Amniotic epithelial cell (primary cell): ENCODE results near the gene MAP1LC3B.
"Not testable (repeated sequence)": the region's sequence is repeated elsewhere in the genome, so short reads cannot be mapped to it uniquely, and the experiment has no call there.

ENCODE experiments used
- DNase-seq: peaks from one replicate; pipeline ENCODE4 v3.0.0-alpha.2; 2010; ENCODE audit warnings: low read depth

MAP1LC3B gene

DNA sequence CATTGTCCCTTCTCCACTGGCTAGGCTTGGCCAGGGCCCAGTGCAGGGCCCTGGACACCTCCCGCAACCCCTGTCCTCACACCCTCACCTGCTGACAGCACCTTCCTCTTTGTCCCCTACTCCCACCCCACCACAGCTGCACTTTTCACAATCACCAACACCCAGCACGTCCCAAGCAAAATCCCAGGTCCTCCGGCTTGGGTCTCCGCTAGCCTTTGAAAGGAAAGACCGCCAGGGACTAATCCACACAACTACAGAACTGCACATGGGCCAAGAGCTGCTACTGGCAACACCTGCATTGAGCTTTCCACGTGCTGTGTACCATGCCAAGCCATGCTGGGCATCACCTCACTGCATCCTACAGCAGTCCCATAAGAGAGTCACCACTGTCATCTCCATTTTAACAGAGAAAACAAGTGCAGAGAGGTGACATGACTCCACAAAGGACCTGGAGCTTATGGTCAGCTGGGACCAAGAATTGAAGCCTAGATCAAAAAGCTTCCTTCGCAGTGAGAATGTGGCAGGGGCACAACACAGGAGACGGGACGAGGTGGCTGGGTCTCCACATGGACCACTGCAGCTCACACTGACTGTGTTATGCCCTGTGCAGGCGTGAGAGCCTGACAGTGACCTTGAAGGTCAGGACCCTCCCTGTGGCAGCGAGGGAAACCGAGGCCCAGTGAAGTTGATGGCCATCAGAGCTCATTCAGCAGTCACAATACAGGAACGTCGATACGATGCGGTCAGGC, 31.1 kb upstream of the MAP1LC3B start:
- DNase-seq, result no peak

- DNase-seq, result no peak
These were observed 30.1 kb upstream of the MAP1LC3B start for GRCh38 chr16:87361916-87362619.

GRCh38 chr16:87362828-87363559, 29.1 kb upstream of the MAP1LC3B start:
- not testable (repeated sequence) for DNase-seq

- DNase-seq, result peak; percentile 84
These were observed 28.2 kb upstream of the MAP1LC3B start for GRCh38 chr16:87363771-87364455.

DNA sequence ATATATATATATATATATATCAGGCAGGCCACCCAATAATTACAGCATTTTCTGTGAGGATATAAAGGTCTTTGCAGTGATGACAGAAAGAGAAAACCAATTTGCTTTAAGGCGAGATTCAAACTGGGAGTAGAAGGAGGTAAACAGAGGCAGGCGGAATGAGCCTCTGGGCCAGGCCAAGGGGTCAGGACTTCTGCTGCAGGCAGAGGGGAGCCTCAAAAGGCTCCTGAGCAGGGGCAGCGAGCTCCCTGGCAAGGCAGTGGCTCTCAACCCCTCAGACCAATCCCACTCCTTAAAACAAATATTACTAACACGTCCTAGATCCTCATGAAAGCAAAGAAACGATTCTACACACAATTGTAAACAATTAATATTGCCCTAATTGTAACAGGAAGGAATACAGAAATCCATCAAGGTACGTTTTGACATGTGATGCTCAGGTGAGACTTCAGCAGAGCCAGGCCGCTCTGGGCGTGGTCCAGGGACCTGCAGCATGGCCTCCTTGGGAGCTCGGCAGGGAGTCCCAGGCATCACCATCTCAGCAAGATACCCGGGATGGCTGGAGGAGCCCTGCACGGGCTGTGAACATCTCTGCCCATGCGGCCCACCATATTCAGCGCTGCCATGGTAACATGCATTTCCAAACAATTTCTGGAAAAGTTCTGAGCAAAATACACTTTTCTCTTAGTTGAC, 27.0 kb upstream of the MAP1LC3B start:
- no peak for DNase-seq

DNA sequence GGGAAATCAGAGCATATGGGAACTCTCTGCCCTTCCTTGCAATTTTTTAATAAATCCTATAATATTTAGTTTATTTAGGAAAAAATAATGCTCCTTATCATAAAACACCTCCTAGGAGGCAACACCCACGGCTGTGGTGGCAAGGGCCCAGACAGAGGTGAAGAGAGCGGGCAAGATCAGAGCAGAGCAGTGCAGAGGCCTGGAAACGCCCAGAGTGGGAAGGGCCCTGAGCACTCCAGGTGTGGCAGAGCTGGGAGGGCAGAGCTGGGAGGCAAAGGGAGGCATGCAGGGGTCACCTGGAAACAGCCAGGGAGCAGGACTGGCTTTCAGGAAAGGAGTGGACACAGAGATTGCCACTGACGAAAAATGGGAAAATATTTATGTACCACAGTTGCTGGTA, 25.8 kb upstream of the MAP1LC3B start:
- no peak for DNase-seq

DNA sequence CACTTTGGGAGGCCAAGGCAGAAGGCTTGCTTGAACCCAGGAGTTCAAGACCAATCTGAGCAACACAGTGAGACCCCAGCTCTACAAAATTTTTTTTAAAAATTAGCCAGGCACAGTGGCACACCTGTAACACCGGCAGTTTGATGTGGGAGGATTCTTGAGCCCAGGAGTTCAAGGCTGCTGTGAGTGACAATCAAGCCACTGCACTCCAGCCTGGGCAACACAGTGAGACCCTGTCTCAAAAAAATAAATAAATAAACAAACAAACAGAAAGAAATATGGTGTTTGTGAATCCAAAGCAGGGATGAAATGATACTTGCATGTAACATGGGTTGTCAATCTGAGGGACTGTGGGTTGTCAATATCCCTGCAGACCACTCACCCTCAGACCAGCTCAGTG, 25.2 kb upstream of the MAP1LC3B start:
- DNase-seq, result no peak

DNA sequence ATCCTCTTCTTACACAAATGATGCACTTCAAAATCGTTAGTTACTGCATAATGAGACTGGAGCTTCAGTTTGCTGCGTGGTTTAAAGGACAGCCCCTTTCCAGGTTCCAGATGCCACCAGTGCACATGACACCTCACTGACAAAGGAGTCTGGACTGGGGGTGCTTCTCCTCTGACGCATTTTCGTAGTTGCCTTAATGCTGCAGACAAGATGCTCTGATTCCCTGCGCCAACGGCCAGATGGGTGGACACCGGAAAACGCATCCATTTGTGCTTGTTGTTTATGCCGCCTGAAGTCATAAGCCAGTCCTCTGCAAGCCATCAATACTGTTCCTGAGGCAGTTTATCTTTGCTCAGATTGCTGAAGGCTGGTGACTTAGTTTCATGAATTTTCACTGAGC, 24.6 kb upstream of the MAP1LC3B start:
- DNase-seq, result no peak

- DNase-seq, result no peak
These were observed 23.9 kb upstream of the MAP1LC3B start for GRCh38 chr16:87368029-87368770.

DNA sequence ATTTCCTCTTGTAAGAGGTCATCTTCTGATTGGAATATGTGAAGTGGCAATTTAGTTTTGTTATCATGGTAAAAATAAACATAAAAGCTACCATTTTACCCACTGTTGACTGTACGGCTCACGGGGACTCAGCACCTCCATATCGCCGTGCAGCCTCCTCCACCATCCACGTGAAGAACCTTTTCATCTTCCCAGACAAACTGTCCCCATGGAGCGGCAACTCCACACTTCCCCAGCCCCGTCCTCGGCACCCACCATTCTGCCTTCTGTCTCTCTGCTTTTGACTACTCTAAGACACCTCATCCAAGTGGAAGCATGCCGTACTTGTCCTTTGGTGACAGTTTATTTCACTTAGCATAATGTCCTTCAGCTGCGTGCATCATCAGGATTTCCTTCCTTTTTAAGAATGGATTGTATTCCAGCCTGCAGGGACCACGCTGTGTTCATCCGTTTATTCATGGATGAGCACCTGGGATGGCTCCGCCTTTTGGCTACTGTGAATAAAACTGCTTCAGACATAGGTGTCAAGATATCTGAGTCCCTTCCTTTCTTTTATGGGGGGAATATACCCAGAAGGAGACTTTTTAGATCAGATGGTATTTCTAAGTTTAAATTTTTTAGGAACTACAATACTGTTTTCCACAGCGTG, 22.9 kb upstream of the MAP1LC3B start:
- no peak for DNase-seq

GRCh38 chr16:87369796-87370719, 22.1 kb upstream of the MAP1LC3B start:
- DNase-seq, result no peak

- no peak for DNase-seq
These were observed 20.8 kb upstream of the MAP1LC3B start for GRCh38 chr16:87371261-87371866.

GRCh38 chr16:87372305-87372704, 19.8 kb upstream of the MAP1LC3B start:
- DNase-seq, result no peak

GRCh38 chr16:87374313-87374712, 17.8 kb upstream of the MAP1LC3B start:
- DNase-seq, result no peak

DNA sequence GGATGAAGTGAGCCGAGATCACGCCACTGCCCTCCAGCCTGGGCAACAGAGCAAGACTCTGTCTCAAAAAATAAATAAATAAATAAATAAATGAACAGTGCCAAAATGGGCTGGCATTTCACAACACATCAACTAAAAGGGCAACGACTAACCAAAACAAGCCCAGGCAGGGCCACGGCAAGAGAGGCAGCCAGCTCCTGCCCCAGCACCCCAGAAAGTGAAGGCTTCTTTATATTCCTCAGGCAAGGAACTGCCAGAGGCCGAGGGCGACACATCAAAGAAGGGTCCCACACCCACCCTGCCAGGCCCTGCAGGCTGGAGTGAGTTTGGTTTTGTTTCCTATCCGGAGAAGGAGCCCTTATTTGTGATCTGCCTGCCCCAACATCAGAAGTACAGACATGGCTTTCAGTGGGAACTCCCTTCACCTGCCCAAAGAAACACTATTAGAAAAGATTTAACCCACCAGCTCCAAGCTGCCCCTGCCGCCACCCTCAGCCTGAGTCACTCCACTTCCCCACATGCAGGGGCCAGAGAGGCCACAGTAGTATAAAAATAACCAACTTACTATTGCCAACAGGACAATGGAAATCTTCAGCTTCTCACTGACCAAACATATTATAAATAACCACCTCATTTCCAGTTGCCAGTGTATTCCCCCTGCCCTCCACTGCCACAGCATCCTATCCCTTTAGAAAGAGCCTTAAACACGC, 16.6 kb upstream of the MAP1LC3B start:
- no peak for DNase-seq

DNA sequence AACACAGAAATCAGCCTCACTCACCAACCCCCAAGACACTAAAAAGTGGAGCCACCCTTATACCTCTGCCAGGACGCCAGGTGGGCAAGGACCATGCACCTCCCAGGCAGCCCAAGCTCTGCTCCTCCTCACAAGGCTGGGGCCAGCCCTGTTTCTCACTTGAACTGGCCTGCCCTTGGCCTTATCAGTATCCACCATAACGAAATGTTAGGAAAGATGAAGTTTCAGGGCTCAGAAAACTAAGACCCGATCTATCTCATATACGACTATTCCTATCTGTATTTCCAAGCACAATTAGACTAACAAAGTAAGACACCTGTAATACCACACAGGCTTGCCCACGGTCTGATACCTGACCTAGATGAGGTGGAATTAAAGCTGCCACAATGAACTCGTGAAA, 15.5 kb upstream of the MAP1LC3B start:
- no peak for DNase-seq

DNA sequence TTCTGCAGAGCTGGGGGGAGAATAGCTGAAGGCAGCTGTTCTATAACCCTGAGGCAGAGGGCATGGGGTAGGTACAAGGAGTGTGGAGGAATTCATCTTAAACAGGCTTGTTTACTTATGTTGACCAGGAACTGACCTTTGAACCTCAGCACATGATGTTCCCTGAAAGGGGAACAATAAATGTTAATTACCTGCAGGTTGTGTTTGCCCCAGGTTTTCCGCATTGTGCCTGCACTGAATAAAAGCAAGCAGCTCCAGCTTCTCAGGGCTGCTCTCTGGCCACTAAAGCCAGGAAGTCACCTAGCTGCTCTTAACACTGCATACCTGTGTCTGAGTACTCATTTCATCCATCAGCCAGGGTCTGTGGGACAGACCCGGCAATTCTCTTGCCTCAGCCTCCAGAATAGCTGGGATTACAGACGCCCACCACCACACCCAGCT, 12.8 kb upstream of the MAP1LC3B start:
- DNase-seq, result not testable (repeated sequence)

- DNase-seq, result no peak
These were observed 11.7 kb upstream of the MAP1LC3B start for GRCh38 chr16:87380403-87380802.
